Kidney (tissue), 14 donors: ENCODE results near the gene SLC35D2. TPM values are rescaled to one million over a fixed set of nuclear protein-coding genes. Genes with fewer than 3 reads are reported as not detected.
A peak's percentile ranks its signal among the peaks of the same experiment; 100 is the strongest.

ENCODE experiments used
- DNase-seq, 5 donors: peaks; one replicate each; pipeline ENCODE4 v3.0.0-alpha.2; 2013 to 2020
- FAIRE-seq: peaks from 2 replicates; lab custom pipeline; 2012; peaks lifted over from hg19 to GRCh38; lab: Jason Lieb, UNC
- H3K27ac ChIP-seq, 2 donors: one replicate each; pipeline ENCODE4 v1.7.0; 2013; ENCODE audit warnings: low read depth in 2 of 2, low read length in 2 of 2, inconsistent platforms in 1 of 2
- H3K27me3 ChIP-seq: one replicate; pipeline ENCODE4 v1.7.1; 2013; ENCODE audit warnings: low read length, inconsistent platforms; ENCODE audit not compliant: control insufficient read depth, insufficient read depth
- H3K36me3 ChIP-seq, 3 donors: one replicate each; pipeline versions ENCODE4 v1.7.0 to v1.7.1; 2013; ENCODE audit warnings: low read length in 3 of 3, control low read depth in 1 of 3, inconsistent platforms in 1 of 3; ENCODE audit not compliant: insufficient read depth in 3 of 3, control insufficient read depth in 2 of 3
- H3K4me1 ChIP-seq, 3 donors: one replicate each; pipeline versions ENCODE4 v1.7.0 to v1.7.1; 2013; ENCODE audit warnings: low read length in 3 of 3, inconsistent platforms in 1 of 3, low read depth in 1 of 3; ENCODE audit not compliant: control insufficient read depth in 2 of 3, insufficient read depth in 2 of 3
- H3K4me3 ChIP-seq, 3 donors: one replicate each; pipeline versions ENCODE4 v1.7.0 to v1.8.1; 2013; ENCODE audit warnings: low read length in 3 of 3, control low read depth in 1 of 3, inconsistent platforms in 1 of 3
- H3K9ac ChIP-seq, 3 donors: one replicate each; pipeline versions ENCODE4 v1.7.0 to v1.7.1; 2013; ENCODE audit warnings: low read length in 3 of 3, control low read depth in 1 of 3, inconsistent platforms in 1 of 3
- H3K9me3 ChIP-seq, 3 donors: one replicate each; pipeline versions ENCODE4 v1.7.0 to v1.7.1; 2013; ENCODE audit warnings: low read length in 3 of 3, control low read depth in 1 of 3, inconsistent platforms in 1 of 3; ENCODE audit not compliant: control insufficient read depth in 2 of 3, insufficient read depth in 1 of 3
- intact Hi-C: fragments of 100-400 bp; cut with DNase I; formaldehyde crosslinking; loops from one replicate; pipeline ENCODE4 v1.11.1; 2022
- polyA plus RNA-seq: library from polyadenylated mRNA; stranded (reverse); fragments of 350-450 nt; fragmentation: Illumina TruSeq; extraction: RNeasy Lipid Tissue Mini Kit (QIAGEN cat#74804); gene quantifications from one replicate; pipeline ENCODE4 v1.2.3, GENCODE V29; 2014; ENCODE audit warnings: low read depth, low replicate concordance; ENCODE audit not compliant: insufficient read depth
- total RNA-seq: library from RNA; stranded (reverse); fragmentation: NEBNext Ultra II Directional; extraction: Animal tissue kit (Norgen Biotek cat#: 25700); gene quantifications from one replicate; pipeline ENCODE4 v1.2.1, GENCODE V29; 2021
- TF ChIP-seq, protein P1 (sequence below): IDR thresholded peaks from 3 replicates; pipeline ENCODE4 v1.5.1; 2012; ENCODE audit warnings: mild to moderate bottlenecking, moderate library complexity, borderline replicate concordance; ENCODE audit not compliant: insufficient read depth; ENCODE audit errors: extremely low read depth
- donor health status: control.
- donor health status: control.
- donor health status: control.
- donor health status: control.
- donor health status: control.
- donor health status: DM: yes; HTN: yes; CAD: no.
- donor health status: Normal renal cell carcinoma (clear cell type).

The SLC35D2 gene
- total and polyA plus RNA-seq, 2 donors from 2014 or later: 27.7 to 46.1 TPM

DNA sequence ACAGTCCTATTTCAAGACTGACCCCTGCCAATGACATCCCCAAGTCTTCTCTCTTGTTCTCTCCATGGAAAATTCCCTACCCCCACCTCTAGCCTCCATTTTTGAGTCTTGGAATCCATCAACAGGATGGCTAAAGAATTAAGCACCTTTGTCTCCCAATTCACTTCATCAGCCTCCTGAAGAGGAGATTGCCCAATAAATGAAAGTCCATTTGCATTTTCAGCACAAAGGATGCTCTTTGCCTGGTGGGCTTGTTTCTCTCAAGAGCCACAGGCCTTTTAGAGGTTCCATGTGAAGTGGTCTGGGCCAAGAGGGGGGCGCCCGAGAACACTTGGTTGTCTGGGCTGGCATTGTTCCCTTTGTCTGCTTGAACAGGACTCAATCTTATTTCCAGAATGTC lies 94.1 kb downstream of the SLC35D2 start:
- Histone ChIP-seq H3K4me3 (no peak overlapping the region), H3K36me3 (no peaks in the 10 kb centered on the region), H3K4me1 (no peaks in the 10 kb centered on the region), H3K9me3 (peaks cover 0 to 2% (median 0%) of the 10 kb centered on the region in 3 donors), H3K9ac (no peak overlapping the region), H3K27ac (no peak overlapping the region), H3K27me3 (no peaks in the 10 kb centered on the region)
- FAIRE-seq (no peak), DNase-seq (no peak)
- intact Hi-C loops: no loop called here
- TF ChIP-seq, protein P1, sequence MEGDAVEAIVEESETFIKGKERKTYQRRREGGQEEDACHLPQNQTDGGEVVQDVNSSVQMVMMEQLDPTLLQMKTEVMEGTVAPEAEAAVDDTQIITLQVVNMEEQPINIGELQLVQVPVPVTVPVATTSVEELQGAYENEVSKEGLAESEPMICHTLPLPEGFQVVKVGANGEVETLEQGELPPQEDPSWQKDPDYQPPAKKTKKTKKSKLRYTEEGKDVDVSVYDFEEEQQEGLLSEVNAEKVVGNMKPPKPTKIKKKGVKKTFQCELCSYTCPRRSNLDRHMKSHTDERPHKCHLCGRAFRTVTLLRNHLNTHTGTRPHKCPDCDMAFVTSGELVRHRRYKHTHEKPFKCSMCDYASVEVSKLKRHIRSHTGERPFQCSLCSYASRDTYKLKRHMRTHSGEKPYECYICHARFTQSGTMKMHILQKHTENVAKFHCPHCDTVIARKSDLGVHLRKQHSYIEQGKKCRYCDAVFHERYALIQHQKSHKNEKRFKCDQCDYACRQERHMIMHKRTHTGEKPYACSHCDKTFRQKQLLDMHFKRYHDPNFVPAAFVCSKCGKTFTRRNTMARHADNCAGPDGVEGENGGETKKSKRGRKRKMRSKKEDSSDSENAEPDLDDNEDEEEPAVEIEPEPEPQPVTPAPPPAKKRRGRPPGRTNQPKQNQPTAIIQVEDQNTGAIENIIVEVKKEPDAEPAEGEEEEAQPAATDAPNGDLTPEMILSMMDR: no peak

DNA sequence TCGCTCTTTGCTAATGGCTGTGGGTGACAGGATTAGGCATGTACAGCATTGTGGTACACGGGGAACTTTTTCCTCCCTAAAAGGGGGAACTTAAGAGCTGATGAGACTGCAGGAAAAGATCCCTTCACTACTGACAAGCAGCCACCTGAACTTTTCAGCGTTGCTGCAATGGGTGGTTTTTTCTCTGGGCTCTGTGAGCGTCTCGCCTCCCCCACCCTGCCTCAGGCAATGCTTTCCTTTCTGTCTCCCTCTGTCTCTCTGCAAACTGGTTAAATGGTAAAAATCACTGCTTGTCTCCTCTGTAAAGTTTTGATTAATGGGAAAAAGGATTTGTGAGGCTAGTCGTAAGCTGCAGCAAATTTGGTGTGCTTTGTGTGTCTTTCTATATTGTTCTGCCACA lies 101.9 kb downstream of the SLC35D2 start:
- Histone ChIP-seq H3K27me3 (no peaks in the 10 kb centered on the region), H3K36me3 (no peaks in the 10 kb centered on the region), H3K4me3 (no peak overlapping the region), H3K9me3 (peaks cover 0 to 5% (median 0%) of the 10 kb centered on the region in 3 donors), H3K4me1 (no peaks in the 10 kb centered on the region), H3K27ac (no peak overlapping the region), H3K9ac (no peak overlapping the region)
- FAIRE-seq (no peak), DNase-seq (no peak)
- intact Hi-C loops: no loop called here
- TF ChIP-seq, protein P1: no peak

DNA sequence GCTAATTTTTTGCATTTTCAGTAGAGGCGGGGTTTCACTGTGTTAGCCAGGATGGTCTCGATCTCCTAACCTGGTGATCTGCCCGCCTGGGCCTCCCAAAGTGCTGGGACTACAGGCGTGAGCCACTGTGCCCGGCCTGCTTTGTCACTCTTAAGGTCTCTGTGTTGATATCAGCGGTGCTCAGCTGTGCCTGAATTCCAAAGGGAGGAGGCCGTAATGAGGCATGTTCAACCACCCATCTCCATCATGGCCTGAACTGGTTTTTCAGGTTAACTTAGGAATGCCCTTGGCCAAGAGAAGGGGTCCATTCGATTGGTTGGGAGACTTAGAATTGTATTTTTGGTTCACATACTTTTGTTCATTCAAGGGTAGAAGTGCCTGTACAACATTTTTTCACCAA lies 103.6 kb downstream of the SLC35D2 start:
- intact Hi-C loops: no loop called here
- no peaks in the 10 kb centered on the region for H3K4me1 ChIP-seq
- H3K27me3 ChIP-seq: no peaks in the 10 kb centered on the region
- H3K4me3 ChIP-seq: no peak overlapping the region
- no peak overlapping the region for H3K9ac ChIP-seq
- FAIRE-seq (no peak), DNase-seq (peak in 4 of 5 donors; percentile 51 to 86 (median 78))
- H3K27ac ChIP-seq: no peak overlapping the region
- H3K36me3 ChIP-seq: no peaks in the 10 kb centered on the region
- TF ChIP-seq, protein P1: no peak
- peaks cover 0 to 7% (median 0%) of the 10 kb centered on the region in 3 donors for H3K9me3 ChIP-seq

DNA sequence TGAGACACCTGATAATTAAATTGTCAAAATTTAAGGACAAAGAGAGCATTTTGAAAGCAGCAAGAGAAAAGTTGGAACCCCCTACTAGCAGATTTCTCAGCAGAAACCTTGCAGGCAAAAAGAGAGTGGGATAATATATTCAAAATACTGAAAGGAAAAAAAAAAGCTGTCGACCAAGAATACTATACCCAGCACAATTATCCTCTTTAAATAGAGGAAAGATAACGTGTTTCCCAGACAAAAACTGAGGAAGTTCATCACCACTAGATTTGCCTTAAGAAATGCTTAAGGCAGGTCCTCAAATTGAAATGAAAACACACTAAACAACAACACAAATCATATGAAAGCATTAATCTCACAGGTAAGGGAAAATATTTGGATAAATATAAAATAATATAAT lies 108.6 kb downstream of the SLC35D2 start:
- intact Hi-C loops: no loop called here
- DNase-seq (no peak), FAIRE-seq (no peak)
- Histone ChIP-seq H3K27me3 (no peaks in the 10 kb centered on the region), H3K9ac (no peak overlapping the region), H3K27ac (no peak overlapping the region), H3K36me3 (no peaks in the 10 kb centered on the region), H3K4me3 (no peak overlapping the region), H3K4me1 (no peaks in the 10 kb centered on the region), H3K9me3 (peaks cover 0 to 10% (median 2%) of the 10 kb centered on the region in 3 donors)
- TF ChIP-seq, protein P1: no peak
